ENCODE measurements around the gene KIRREL3.

The KIRREL3 gene

DNA sequence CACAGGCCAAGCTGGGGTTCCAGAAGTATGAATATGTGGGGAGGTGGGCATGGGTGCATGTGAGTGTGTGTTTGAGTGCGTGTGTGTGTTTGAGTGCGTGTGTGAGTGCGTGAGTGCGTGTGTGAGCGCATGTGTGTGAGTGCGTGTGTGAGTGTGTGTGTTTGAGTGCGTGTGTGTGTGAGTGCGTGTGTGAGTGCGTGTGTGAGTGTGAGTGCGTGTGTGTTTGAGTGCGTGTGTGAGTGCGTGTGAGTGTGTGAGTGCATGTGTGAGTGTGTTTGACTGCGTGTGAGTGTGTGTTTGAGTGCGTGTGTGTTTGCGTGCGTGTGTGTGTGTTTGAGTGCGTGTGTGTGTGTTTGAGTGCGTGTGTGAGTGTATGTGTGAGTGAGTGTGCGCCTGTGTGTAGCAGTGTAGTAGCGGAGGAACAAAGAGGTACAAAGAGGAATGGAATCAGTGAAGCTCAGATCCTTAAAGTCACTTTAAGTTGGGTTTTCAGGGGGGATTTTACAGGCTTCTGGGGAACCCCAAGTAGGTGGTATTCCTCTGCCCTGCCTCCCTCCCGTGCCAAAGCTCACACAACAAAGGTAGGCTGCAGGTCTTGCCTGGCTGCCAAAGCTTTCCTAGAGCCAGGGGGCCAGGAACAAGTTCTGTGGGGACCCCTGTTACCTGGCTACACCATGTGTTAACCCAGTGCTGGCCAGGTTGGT is 137.1 kb downstream of the KIRREL3 start:
- FAIRE-seq: no peak

DNA sequence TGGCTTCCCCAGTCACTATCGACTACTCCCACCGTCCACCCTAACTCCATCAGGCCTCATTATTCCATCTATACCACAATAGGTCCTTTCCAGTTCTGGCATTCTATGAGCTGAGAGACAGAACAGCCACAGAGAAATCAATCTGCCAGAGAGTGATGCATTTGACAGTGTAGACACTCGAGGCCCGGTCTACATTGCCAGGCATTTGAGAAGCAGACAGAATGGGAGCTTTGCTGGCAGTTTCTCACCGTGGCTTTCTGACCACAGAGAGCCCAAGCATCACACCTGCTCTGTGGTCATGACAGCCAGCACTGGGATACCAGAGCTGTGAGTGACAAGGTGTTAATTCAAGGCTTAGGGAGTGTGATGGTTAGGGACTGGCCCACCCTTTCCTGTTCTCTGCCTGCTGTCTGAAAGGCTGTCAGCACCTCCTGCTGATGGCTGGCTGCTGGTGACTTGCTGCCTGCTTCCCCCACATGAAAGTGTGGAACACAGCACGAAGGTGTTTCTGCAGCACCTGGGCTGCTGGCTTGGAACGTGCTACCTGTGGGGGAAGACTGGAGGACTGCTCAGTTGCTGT is 137.8 kb downstream of the KIRREL3 start:
- FAIRE-seq: no peak

- FAIRE-seq: no peak
These were observed 138.6 kb downstream of the KIRREL3 start for GRCh38 chr11:126861796-126862459.

DNA sequence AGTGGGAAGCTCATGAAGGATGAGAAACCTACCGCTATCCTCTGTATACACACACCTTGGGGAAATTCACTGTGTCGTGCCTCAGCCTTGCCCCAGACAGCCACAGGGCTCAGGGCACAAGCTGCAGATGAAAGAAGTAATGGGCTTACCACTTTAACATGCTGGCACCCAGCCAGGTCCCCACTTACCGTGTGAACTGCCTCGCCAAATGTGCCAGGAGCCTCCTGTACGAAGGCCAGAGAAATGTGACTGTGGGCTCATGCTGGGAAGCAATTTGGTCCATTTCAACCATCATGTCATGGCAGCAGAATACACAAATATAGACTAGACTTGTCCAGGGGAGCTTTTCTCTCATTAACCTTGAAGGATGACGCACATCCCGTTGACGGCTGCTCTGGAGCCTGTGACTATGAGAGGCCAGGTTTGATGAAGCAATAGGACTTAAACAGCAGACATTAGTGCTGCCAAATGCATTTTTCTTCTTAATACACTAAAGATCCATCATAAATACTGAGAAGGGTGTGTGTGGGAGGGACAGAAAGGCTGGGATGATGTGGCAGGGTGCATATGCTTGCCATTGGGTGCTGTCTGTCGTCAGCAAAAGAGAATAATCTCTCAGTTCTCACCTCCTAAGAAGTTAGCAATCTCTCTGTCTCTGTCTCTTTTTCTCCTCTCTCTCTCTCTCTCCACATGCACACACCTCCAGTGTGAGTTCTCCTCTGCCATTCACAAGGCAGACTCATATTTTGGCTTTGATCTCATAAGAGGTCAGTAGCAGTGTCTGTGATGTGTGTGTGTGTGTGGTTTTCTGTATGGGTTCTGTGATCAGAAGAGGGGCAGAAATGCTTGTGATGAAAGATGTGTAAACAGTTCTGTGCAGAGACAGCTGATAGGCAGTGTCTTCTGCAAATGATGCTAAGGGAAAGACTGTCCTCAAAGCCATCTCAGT is 142.4 kb downstream of the KIRREL3 start:
- no peak for FAIRE-seq

DNA sequence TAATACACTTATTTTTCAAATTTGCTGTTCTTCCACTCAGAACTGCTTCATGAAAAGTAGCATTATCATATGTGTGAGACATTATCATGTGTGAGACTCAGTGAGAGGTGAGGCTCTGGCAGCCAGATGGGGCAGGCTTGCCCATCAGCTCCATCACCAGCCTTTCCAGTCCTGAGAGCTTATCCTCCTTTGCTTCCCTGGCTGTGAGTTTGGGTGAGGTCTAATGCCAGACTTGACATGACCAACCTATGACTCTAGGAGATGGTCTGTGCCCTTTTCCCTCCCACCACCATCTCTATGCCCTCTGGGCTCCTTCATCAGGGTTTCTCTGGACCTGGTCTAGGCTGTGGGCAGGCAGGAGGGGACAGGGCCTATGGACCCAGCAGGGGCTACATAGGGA is 145.0 kb downstream of the KIRREL3 start:
- FAIRE-seq: no peak

DNA sequence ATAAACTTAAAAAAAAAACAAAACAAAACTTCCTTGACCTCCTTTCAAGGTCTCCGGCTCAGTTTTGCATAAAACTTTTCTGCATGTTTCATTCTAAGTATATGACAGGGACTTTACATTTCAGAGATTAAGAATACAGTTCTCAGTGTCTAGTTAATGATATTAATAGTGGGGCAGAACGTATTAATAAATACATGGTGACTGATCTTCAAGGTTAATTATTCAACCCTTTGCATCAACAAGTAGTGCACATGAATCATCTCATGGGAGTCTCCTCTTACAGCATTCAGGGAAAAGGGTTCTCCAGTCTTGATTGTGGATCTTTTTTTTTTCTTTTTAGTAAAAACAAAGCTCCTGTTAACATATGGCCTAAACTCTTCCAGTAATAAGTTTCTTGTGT is 146.8 kb downstream of the KIRREL3 start:
- no peak for FAIRE-seq

- no peak for FAIRE-seq
These were observed 155.8 kb downstream of the KIRREL3 start for GRCh38 chr11:126844789-126845188.

- FAIRE-seq: no peak
These were observed 157.5 kb downstream of the KIRREL3 start for GRCh38 chr11:126843096-126843495.

DNA sequence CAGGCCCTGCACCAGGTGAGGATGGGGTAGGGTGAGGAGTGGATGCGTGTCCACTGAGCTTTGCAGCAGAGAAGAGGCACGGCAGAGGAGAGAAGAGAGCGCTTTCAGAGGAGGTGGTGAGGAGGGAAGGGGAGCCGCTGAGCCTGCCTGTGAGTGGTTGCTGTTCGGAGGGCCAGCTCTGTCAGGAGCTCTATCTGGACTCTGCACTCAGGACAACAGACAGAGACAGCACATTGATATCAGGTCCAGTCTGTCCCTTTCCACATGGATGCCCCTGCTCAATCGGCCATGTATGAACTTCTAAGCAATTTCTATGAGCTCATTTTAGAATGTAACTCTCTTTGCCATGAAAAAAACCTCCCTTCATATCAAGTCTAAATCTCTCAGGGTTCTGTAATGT is 158.6 kb downstream of the KIRREL3 start:
- no peak for FAIRE-seq

- FAIRE-seq: no peak
These were observed 159.6 kb downstream of the KIRREL3 start for GRCh38 chr11:126840975-126841374.

DNA sequence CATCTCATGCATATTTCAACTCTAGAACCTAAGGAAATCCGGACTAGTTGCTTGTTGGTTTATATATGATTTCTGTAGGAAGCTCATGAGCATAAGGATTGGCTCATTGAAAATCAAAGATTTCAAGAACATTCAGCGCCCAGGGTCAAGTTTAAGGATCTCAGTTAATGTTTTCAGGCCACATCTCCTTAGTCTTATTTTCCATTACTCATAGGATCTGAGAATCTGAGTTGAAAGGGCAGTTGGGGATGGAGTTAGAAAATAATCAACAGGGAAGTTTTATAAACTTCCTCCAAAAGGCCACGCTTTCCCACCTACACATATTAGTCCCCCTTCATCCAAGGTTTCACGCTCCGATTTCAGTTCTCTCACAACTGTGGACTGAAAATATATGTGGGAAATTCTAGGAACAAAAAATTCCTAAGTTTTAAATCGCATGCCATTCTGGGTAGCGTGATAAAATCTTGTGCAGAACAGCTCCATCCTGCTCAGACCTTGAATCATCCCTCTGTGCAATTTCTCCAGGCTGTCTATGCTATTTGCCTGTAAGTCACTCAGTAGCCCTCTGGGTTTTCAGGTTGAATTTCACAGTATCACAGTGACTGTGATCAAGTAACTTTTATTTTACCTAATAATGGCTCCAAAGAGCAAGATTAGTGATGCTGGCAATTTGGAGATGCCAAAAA is 160.2 kb downstream of the KIRREL3 start:
- no peak for FAIRE-seq

DNA sequence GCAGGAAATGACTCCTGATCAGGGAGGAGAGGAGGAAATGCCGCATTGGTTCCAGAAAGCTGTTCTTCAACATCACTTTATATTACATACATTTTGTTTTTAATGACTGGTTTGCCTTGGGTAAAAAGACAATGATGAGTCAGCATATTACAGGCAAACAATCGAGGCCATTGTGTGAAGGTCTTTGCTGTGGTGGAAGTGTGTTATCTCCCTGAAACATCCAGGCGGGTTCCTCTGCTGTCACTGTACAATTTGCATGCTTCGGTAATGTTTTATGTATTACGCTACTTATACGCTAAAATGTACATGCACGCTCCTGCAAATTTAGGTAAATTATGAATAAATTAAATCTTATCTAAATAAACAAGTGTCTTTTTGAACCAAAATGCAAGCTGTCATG is 161.1 kb downstream of the KIRREL3 start:
- FAIRE-seq: no peak

GRCh38 chr11:126838779-126839178 is 161.8 kb downstream of the KIRREL3 start:
- FAIRE-seq: no peak

GRCh38 chr11:126837581-126837980 is 163.0 kb downstream of the KIRREL3 start:
- no peak for FAIRE-seq

DNA sequence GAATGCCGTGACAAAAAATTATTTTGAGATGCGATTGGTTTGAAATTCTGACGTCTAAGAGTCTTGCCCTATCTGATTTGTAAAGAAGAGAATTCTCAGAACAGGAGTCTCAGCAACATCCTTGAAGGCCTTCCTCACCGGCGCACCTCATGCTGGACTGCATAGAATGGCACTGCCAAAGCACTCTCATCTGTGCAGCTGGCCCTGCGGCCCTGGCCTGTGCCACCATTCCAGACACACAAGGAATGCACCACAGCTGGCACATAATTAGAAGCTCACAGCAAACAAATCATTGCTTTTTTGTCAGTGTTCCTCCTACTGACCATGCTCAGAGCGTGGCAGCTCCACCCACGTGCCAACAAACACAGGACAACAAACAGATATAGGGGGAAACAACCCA is 166.0 kb downstream of the KIRREL3 start:
- FAIRE-seq: no peak

DNA sequence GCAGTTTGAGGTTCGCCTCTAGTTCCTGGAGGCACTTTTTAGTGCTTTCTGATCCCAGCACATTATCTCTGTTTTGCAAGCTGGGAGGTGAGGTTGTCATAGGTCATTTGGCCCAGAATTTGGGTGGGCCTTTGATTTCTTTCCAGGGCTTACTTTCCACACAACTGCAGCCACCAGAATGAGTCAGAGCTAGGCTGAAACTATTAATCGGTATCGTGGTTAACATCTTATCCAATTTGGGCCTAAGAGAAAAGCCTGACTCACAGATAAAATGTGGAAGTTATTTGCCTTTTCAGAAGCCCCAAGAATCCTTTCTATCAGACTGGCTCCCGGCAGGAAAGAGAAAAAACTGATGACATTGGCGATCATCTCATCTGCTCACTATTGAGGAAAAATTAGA is 166.4 kb downstream of the KIRREL3 start:
- FAIRE-seq: no peak

DNA sequence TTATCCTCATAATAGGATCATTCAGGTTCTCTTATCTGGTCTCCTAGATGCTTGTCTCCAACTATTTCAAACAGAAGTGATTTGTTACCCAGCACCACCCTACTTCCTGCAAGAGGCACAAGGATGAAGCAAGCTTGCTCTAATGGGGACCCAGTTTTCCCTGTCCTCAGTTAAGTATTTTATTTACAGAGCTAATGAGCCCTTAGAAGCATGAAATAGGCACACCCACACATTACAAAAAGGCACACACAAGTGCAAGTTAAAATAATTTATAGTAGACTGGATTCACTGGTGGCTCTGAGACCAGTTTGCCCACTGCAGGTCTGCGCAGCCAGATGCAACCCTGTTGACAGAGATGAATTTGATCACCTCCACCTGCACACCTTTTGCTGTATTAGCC is 167.5 kb downstream of the KIRREL3 start:
- FAIRE-seq: no peak

DNA sequence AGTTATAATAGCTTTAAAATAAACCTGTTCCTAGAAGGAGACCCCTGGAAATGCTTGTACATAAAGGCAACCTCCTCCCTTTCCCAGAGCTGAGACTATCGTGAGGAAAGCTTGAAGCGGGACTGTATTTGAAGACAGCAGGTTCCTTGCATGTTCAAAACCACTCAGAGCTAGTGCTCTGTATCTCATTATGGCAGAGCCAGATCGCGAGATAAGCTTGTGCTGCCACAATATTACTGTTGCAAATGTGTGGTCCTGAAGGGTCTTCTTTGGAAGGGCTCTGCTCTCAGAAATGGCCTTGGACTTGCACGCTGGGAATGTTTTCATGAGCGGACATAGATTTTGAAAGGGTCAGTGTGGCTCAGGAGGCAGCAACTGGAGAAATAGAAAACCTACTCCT is 168.2 kb downstream of the KIRREL3 start:
- no peak for FAIRE-seq

DNA sequence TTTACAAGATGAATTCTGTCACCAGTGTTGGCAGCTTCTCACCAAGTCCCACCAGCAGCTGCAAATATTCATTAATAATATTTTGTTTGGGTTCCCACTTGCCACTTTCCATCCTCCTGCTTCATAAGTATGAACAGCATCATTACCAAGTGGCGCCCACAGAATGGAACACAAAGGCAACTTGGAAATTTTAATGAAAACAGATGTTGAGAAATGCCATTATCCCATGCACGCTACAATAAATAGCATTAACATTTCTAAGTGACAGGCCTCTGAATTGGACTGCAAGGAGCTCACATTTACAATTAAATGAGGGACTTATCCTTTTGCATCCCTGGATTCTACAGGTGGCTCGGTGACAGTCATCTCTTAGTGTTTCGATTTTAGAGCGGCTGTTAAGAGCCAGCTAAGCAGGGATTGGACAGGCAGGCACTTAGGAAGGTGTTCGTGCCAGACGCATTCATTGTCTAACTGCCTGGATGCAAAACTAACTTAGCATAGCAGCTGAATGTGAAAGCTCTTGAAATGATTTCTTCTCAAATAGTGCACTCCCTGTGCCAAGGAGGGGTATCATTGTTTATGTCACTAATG is 170.3 kb downstream of the KIRREL3 start:
- FAIRE-seq: no peak

GRCh38 chr11:126829716-126830115 is 170.9 kb downstream of the KIRREL3 start:
- no peak for FAIRE-seq

GRCh38 chr11:126824035-126824607 is 176.4 kb downstream of the KIRREL3 start:
- no peak for FAIRE-seq

DNA sequence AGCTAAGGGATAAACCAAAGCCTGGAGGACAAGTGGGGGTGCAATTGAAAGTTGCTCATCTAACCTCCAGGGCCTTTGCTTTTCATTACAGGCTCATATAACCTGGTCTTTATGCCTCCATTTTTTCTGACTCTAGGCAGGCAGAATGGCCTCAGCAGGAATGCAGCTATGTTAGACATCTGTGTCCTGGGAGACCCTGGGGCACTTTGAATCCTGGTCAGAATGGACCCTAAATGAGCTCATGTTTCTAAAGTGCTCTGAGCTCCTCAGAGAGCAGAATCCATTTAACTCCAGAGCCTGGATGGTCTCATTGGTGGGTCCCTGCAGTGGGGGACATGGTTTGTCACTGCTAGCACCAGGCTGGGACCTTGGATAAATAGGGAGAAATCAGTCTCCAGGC is 177.3 kb downstream of the KIRREL3 start:
- FAIRE-seq: no peak
